HG03558 (cell line): ENCODE measurements around the gene HSPA4L.

ENCODE experiments used
- ATAC-seq: cut with Tn5 transposase; IDR thresholded peaks from one replicate; pipeline ENCODE4 v1.9.1; 2021; ENCODE audit warnings: moderate number of reproducible peaks; ENCODE audit not compliant: unreplicated experiment; ENCODE audit errors: extremely low read depth

The HSPA4L gene

GRCh38 chr4:127782275-127783025, at the start of gene HSPA4L:
HSPA4L (plus strand) TSS chr4:127782322; CDS start chr4:127782551, 229 bp downstream.
- ATAC-seq = peak; percentile 75

GRCh38 chr4:127732623-127733328, 49.3 kb upstream of the HSPA4L start:
- peak; percentile 72 for ATAC-seq

DNA sequence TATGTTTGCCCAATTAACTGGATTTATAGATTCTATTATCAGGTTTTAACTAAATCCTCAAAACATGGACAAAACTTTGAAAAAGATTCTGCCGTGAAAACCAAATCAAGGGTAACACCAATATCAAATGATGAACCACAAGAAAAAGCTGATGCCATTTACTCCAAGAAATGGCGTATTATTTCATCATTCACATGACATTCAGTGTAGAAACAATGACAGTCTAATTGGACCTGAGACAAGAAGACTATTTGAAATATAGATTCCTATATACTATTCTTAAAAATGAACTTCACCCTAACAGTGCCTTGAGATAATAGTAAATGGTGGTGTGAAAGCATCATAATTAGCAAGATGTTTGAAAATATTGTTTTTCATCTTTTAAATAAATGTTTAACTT, 47.1 kb upstream of the HSPA4L start:
- ATAC-seq = no peak

GRCh38 chr4:127737295-127737694, 44.8 kb upstream of the HSPA4L start:
- no peak for ATAC-seq

- no peak for ATAC-seq
Observed at GRCh38 chr4:127741247-127741646, 40.9 kb upstream of the HSPA4L start.

- ATAC-seq = no peak
Observed at GRCh38 chr4:127747883-127748282, 34.2 kb upstream of the HSPA4L start.

- no peak for ATAC-seq
Observed at GRCh38 chr4:127748957-127749356, 33.2 kb upstream of the HSPA4L start.

DNA sequence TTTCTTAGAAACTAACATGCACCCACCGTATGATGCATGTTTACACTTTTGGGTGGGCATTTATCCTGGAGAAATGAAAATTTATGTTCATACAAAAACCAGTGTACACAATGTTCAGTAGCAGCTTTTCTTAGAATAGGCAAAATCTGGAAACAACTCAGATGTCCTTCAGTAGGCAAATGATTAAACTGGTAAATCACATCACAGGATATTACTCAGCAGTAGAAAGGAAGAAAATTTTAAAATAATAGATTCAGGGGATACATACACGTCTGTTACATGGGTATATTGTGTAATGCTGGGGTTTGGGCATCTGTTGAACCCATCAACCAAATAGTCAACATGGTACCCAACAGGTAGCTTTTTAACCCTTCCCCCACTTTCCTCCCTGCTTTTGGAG, 25.2 kb upstream of the HSPA4L start:
- no peak for ATAC-seq

GRCh38 chr4:127759228-127759820, 22.8 kb upstream of the HSPA4L start:
- peak; percentile 67 for ATAC-seq

DNA sequence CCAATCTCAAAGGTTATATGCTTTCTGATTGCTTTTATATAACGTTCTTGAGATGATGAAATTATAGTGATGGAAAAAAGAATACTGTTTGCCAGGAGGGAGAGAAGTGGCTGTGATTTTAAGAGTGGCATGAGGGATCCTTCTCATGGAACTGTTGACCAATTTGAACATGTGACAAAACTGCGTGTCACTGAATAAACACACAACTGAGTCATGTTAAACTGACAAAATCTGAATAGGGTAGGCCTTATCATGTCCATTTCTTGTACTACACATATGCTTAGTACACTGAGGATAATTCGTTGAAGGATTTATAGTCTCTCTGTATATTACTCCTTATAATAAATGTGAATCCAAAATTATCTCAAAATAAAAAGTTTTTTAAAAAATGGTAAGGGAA, 22.2 kb upstream of the HSPA4L start:
- no peak for ATAC-seq

DNA sequence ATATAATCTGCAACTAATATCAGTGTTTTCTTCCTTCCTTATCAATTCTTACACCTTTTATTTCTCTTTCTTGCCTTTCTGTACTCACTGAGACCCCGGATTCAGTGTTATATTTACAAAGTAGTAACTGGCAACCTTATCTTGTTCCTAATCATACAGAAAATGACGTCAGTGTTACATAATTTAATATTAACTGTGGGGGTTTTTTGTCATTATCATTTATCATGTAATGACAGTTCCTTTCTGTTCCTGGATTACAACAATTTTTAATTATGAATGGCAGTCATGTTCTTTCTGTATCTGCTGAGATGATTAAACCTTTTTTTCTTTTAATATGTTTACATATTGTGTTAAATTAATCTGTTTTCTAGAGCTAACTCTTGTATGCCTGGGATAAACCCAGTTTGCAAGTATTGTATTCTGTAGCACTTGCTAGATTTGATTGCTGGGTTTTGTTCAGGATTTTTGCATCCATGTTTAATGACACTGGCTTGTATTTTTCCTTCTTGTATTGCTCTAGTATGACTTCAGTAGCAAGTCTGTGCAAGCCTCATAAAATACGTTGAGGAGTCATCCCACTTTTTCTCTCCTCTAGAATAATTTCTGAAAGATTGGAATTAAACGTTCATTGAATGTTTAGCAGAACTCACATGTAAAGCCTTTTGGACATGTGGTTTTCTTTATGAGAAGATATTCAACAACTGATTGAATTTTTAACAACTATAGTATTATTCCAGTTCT, 10.4 kb upstream of the HSPA4L start:
- ATAC-seq = no peak

DNA sequence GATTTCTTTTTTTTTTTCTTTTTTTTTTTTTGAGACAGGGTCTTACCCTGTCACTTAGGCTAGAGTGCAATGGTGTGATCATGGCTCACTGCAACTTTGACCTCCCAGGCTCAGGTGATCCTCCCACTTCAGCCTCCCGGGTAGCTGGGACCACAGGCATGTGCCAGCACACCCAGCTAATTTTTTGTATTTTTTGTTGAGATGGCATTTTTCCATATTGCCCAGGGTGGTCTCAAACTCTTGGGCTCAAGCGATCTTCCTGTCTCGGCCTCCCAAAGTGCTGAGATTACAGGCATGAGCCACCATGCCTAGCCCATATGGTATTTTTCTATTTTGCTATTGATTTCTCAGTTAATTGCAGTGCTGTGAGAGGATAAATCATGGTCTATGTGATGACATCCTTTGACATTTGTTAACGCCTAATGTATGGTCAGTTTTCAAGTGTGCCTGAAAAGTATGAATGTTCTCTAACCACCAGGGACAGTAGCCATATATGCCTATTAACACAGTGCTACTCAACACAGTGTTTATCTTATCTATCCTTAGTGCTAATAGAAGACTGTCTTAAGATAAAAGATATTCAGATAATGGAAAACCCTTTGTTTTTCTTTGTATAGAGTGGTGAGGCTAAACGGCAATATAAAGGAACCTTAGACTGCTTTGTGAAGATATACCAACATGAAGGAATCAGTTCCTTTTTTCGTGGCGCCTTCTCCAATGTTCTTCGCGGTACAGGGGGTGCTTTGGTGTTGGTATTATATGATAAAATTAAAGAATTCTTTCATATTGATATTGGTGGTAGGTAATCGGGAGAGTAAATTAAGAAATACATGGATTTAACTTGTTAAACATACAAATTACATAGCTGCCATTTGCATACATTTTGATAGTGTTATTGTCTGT, 9.1 kb upstream of the HSPA4L start:
- ATAC-seq = no peak

DNA sequence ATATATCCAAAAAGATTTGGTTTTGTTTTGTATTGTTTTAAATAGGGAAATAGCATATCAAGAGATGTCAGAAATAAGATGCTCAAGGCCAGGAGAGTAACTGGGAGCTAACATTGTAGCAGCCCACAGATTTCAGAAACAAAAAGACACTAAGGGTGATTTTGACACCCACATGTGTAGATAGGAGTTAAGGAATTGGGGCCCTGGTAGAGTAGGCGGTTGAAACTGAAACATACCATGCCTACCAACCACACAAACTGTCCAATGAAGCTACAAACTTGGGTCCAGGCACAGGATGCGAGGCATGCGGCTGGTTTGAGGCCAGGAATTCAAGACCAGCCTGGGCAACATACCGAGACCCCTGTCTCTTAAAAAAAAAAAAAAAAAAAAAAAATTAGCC, 6.3 kb upstream of the HSPA4L start:
- no peak for ATAC-seq

DNA sequence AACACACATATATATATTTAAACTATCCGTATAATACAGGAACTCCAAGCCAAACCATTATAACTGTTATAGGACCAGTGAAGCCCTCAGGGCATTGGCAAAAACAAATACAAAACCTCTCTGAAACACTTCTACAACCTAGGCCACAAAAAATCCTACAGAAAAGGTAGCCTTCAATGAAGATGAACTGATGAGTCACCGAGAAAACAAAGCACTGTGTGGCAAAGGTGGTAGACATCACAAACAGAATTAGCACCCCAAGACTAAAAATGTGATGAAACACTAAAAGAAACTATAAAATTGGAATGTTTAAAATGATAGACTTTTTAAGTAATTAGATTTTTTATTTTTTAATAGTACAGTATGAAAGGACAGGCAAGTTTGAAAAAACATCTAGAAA, 5.5 kb upstream of the HSPA4L start:
- ATAC-seq = no peak

GRCh38 chr4:127777487-127777886, 4.6 kb upstream of the HSPA4L start:
- no peak for ATAC-seq

DNA sequence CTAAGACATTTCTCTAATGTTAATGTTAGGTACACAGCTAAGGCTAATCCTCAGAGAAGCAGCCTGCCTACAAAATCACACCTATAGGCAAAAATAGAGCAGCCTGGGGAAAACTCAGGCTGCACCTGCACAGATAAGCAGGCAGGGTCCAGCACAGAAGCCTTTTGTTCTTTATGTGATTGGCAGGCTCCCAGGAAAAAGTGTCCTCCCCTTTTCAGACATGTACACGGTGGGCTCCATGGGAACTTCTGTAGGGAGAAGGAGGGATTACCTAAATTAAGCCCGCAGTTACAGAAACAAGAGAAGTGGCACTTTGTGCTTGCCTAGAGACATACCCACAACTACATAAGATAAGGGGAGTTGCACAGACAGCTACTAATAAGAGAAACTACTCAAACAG, 4.0 kb upstream of the HSPA4L start:
- no peak for ATAC-seq

GRCh38 chr4:127780598-127780997, 1.5 kb upstream of the HSPA4L start:
- ATAC-seq = no peak

DNA sequence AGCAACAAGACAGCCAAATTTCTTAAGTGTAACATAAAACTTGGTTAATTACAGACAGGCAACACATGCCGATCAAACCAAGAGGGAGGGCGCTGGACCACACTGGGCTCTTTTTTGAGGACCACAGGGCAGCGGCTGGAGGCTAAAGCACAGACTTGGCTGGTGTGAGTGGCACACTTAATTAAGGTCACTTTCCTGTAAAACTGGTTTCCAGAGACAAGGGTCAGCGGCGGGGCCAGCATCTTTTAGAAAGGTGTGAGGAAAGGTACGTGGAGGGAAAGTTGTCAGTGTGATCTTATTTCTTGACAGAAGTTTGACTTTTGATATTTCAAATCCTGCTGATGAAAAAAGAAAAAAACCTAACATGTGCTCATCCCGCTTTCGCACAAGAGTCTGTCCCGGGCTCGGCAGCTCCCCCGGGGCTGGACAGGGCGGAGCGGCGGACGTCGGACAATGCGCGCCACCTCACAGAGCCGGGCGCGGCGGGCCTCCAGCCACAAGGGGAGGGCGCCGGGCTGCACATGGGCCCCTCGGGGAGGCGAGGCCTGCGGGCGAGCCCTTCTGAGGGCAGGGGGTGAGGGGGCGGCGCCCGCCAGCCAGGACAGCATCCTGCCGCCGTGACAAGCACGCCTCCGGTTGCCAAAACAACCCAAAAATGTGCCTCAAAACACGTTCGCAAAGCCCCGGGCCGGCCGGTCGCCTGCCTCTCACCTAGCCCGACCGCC, 660 bp upstream of the HSPA4L start:
- ATAC-seq = peak; percentile 20

DNA sequence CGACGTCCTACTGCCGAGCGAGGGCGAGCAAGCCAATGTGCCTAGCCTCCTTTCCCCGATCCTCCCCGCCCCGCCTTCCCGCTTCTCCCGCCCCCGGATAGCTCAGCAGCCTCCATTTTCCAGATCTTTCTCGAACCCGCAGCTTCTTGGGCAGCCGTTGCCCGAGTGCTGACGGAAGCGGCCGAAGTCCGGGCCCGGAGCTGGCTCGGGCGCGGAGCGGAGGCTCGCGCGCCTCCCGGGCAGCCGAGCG, 172 bp upstream of the HSPA4L start:
- ATAC-seq = no peak
